ENCODE data around the gene UGT1A5.

UGT1A5 gene

GRCh38 chr2:233813236-233814055 lies 100.7 kb downstream of the UGT1A5 start:
- no peak for DNase-seq

DNA sequence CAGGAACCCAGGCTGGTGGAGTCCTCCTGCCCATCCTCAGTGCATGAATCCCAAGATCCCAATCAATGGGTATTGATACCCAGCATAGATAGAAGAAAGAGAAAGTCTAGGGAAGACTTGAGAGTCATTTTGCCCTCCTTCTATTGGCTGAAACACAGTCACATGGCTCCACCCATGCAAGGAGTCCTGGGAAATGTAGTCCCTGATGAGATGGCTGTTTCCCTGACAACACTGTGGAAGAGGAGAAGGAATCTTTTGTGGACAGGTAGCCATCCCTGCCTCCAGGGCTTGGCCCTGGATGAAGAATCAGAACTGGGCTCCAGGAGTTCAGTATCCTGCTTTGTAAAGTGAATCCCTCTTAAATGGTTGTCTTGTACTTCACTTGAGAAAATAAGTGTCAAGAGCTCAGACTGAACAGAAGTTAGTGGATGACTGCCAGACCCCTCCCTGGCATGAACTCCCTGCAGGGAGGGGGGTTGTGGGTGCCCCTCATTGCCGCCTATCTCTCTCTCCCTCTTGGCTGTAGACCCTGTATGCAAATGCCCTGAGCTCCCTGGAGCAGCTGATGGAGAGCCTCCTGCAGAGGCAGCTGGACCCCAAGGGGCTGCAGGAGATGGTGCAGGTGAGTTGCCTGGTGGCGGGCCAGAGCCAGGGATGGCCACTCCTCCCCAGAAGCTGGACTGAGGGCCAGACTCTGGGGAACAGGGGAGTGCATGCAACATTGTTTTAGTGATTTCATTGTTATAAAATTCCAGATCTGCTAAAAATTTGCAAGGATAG lies 101.5 kb downstream of the UGT1A5 start:
- DNase-seq: no peak

- no peak for DNase-seq
Measured at GRCh38 chr2:233815861-233816260, 103.2 kb downstream of the UGT1A5 start.

GRCh38 chr2:233816334-233816733 lies 103.6 kb downstream of the UGT1A5 start:
- no peak for DNase-seq

DNA sequence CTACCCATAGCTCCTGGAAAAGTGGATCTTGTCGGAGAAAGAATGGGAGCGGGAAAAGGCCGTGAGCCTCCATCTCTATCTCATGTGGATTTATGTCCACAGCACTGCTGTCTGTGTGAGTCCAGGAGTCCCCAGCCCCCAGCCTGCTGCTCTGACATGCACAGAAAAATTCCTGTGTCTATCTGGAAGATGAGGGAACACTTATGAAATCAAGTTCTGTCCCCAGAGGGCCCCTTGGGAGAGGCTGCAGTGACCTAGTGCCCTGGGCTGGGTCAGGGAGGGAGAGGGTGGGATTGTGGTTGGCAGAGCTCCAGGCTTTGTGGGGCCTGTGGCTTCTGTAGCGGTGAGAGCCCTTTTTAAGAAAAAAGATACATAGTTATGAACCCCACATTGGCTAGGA lies 104.1 kb downstream of the UGT1A5 start:
- no peak for DNase-seq

- no peak for DNase-seq
Measured at GRCh38 chr2:233817361-233817911, 104.7 kb downstream of the UGT1A5 start.

GRCh38 chr2:233817995-233818638 lies 105.4 kb downstream of the UGT1A5 start:
- no peak for DNase-seq

DNA sequence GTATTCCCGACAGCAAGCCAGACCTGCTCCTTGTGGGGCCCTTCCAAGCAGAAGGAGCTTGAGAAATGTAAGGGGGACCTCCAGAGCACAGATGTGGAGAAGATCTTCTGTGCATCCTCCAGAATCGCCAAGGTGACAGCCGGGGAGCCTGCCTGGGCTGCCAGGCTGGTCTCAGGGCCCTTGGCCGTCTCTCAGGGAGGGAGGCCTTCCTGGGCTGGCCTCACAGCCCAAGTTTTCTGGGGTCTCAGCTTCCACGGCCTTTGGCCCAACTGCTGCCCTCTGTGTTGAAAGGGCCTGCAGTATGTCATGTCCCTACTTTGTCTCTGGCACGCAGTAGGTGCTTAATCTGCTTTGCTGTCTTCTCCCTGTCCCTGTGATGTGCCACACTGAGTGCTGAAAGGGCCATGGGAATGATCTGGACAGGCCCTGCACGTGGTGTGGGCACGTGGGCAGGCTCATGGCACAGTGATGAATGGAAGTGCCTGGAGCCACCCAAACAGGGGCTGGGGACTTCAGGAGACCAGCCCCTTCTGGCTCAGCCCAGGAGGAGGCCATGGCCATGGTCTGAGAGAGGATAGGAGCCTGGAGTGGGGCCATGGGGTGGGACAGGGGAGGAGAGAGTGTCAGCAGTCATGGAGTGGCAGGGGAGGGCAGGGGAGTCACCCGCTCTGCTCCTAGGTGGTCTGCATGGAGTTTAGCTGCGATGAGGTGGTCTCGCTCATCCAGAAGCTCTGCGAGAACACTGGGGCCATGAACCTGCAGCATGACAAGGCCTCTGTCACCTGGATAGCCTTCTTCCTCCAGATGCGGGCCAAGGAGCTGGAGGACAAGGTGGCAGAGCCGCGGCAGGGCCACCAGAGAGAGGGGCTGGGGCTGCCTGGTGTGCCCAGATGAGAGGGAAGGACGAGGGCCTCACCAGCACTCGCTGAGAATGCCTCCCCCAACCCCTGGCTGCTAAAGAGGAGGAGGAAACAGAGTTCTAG lies 106.2 kb downstream of the UGT1A5 start:
- DNase-seq: no peak

DNA sequence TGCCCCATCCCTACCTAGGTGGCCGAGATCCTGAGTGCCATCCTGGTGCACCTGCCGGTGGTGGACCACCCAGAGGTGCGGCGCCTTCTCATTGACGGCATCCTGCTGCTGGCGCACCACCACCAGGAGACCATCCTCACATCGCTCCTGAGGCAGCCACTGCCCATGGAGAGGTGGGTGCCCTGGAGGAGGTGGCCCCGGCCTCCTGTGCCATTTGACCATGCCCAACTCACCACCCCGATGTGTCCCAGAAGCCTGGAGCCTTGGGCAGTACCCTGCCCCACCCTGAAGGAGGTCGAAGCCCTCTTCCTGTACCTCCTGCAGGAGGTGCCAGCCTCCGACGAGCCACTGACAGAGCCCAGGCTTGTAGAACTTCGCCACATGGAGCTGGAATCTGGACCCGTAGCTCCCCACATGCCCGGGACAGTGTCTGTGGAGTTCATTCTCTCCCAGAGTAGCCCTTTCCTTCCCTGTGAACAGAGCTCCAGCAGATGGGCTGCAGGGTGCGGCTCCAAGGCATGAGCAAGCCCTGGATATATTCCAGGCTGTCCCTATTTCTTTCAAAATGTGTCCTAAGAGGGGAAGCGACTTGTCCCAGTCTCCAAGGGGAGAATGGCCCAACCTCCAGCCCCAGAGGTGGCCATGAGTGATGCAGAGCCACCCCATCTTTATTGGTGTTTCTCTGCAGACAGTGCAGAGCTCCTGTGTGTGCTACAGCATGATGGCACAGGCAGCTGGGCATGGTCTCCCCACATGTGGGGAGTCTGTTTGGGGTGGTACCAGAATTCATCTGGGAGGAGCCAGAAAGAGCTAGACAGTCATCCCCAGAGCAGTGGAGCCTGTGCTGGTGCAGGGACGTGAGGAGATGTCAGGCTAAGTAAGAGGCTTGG lies 107.4 kb downstream of the UGT1A5 start:
- DNase-seq: no peak

DNA sequence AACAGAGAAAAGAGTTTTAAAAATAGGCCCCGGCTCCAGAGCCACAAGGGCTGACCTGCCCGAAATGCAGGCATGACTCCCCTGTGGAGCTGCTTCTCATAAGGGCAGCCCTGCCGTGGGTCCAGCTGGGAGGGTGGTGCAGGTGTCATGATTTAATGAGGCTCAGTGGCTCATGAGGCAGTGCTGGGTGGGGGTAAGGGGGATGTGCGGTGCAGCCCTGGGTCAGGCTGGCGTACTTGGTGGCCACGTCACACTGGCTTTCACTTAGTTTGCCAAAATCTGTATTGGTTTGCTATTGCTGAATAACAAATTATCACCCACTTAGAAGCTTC lies 108.0 kb downstream of the UGT1A5 start:
- no peak for DNase-seq

GRCh38 chr2:233821196-233821595 lies 108.5 kb downstream of the UGT1A5 start:
- DNase-seq: no peak

GRCh38 chr2:233821709-233822100 lies 109.0 kb downstream of the UGT1A5 start:
- DNase-seq: no peak

DNA sequence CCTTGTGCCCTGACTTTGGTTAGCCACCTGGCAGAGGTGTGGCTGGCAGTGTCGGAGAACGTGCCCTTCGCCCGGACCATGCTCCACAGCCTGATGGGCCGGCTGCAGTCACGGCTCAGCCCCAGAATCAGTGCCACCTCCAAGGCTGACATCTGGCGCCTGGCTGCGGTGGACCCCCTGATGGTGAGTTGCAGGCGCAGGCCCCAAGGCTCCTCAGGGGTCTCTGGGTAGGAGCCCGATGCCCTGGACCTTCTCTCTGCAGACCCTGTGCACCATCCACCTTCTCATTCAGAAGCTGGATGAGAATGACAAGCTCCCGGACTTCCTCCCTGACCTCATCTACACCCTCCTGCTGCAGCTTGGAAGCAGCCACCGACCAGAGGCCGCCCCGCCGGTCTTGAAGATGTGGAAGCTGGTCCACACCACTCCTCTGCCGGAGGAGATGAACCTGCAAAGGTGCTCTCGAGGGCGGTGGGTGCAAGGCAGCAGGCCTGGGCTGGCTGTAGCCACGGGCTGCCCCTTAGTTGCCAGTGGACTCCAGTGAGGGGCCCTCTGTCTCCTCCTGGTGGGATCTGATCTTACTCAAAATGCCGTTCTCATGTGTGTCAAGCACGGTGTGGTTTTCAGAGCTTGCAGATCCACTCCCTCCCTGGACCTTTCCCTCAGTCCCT lies 109.5 kb downstream of the UGT1A5 start:
- DNase-seq: no peak

Data from GDM1 (cell line).